Liver (tissue), 9 donors: ENCODE data around the gene E2F2. TPM values are rescaled to one million over a fixed set of nuclear protein-coding genes. Genes with fewer than 3 reads are reported as not detected.

Source experiments
- DNase-seq: peaks from one replicate; pipeline ENCODE4 v3.0.0-alpha.2; 2017; ENCODE audit warnings: low spot score
- H3K27ac ChIP-seq, 2 donors: one replicate each; pipeline ENCODE4 v1.7.0; 2013; ENCODE audit warnings: inconsistent platforms in 2 of 2, low read length in 2 of 2, control low read depth in 1 of 2, low read depth in 1 of 2, mild to moderate bottlenecking in 1 of 2
- H3K27me3 ChIP-seq, 4 donors: one replicate each; pipeline versions ENCODE4 v1.6.1 to v1.7.0; 2013; ENCODE audit warnings: low read length in 3 of 4, inconsistent platforms in 1 of 4, mild to moderate bottlenecking in 1 of 4, moderate library complexity in 1 of 4; ENCODE audit not compliant: control insufficient read depth in 4 of 4, insufficient read depth in 4 of 4
- H3K36me3 ChIP-seq, 4 donors: one replicate each; pipeline versions ENCODE4 v1.6.1 to v1.7.0; 2013; ENCODE audit warnings: low read length in 3 of 4, mild to moderate bottlenecking in 3 of 4, low read depth in 1 of 4, moderate library complexity in 1 of 4; ENCODE audit not compliant: control insufficient read depth in 4 of 4, insufficient read depth in 3 of 4
- H3K4me1 ChIP-seq, 4 donors: one replicate each; pipeline versions ENCODE4 v1.6.1 to v1.7.0; 2013; ENCODE audit warnings: low read length in 3 of 4, mild to moderate bottlenecking in 3 of 4, moderate library complexity in 1 of 4; ENCODE audit not compliant: control insufficient read depth in 4 of 4, insufficient read depth in 4 of 4
- H3K4me3 ChIP-seq, 3 donors: one replicate each; pipeline versions ENCODE4 v1.6.1 to v1.7.0; 2013; ENCODE audit warnings: low read length in 3 of 3, control low read depth in 1 of 3, low read depth in 1 of 3, mild to moderate bottlenecking in 1 of 3
- H3K9ac ChIP-seq, 2 donors: one replicate each; pipeline ENCODE4 v1.7.0; 2013; ENCODE audit warnings: low read length in 2 of 2, mild to moderate bottlenecking in 2 of 2, moderate library complexity in 2 of 2, control low read depth in 1 of 2, low read depth in 1 of 2
- H3K9me3 ChIP-seq, 4 donors: one replicate each; pipeline versions ENCODE4 v1.6.1 to v1.7.0; 2013; ENCODE audit warnings: low read length in 3 of 4; ENCODE audit not compliant: control insufficient read depth in 4 of 4
- ATF3 ChIP-seq: IDR thresholded peaks from 2 replicates; pipeline ENCODE4 v1.6.1; 2016; ENCODE audit warnings: antibody characterized with exemption
- CTCF ChIP-seq: fragments of 150-350 bp; IDR thresholded peaks from 2 replicates; pipeline ENCODE4 v1.5.1; 2017; ENCODE audit warnings: improper control_type of control experiment, low read depth, low read length; ENCODE audit not compliant: missing input control
- FOXA1 ChIP-seq: IDR thresholded peaks from 2 replicates; pipeline ENCODE4 v1.6.1; 2016; ENCODE audit warnings: antibody characterized with exemption
- FOXA2 ChIP-seq: IDR thresholded peaks from 2 replicates; pipeline ENCODE4 v1.6.1; 2016; ENCODE audit warnings: antibody characterized with exemption
- GABPA ChIP-seq, 2 donors: IDR thresholded peaks in 1 of 2; conservative IDR thresholded peaks in 1 of 2; 2 replicates each; pipeline ENCODE4 v1.6.1; 2016; ENCODE audit warnings: antibody characterized with exemption in 2 of 2, mild to moderate bottlenecking in 1 of 2, moderate library complexity in 1 of 2
- HNF4A ChIP-seq, 2 donors: conservative IDR thresholded peaks; 2 replicates each; pipeline ENCODE4 v1.6.1; 2016; ENCODE audit warnings: antibody characterized with exemption in 2 of 2, mild to moderate bottlenecking in 2 of 2
- HNF4G ChIP-seq: IDR thresholded peaks from 2 replicates; pipeline ENCODE4 v1.6.1; 2016; ENCODE audit warnings: antibody characterized with exemption
- JUND ChIP-seq, 2 donors: IDR thresholded peaks; 2 replicates each; pipeline ENCODE4 v1.6.1; 2016; ENCODE audit warnings: antibody characterized with exemption in 2 of 2
- MAX ChIP-seq: IDR thresholded peaks from 2 replicates; pipeline ENCODE4 v1.6.1; 2016; ENCODE audit warnings: antibody characterized with exemption
- NR2F2 ChIP-seq: IDR thresholded peaks from 2 replicates; pipeline ENCODE4 v1.6.1; 2016; ENCODE audit warnings: antibody characterized with exemption
- RAD21 ChIP-seq, 2 donors: IDR thresholded peaks; 2 replicates each; pipeline ENCODE4 v1.6.1; 2016; ENCODE audit warnings: antibody characterized with exemption in 2 of 2, mild to moderate bottlenecking in 2 of 2
- REST ChIP-seq: IDR thresholded peaks from 2 replicates; pipeline ENCODE4 v1.6.1; 2016; ENCODE audit warnings: antibody characterized with exemption, mild to moderate bottlenecking
- RXRA ChIP-seq, 2 donors: IDR thresholded peaks; 2 replicates each; pipeline ENCODE4 v1.6.1; 2017 to 2018; ENCODE audit warnings: antibody characterized with exemption in 2 of 2, mild to moderate bottlenecking in 1 of 2
- SP1 ChIP-seq: IDR thresholded peaks from 2 replicates; pipeline ENCODE4 v1.6.1; 2018; ENCODE audit warnings: antibody characterized with exemption, mild to moderate bottlenecking
- TAF1 ChIP-seq: conservative IDR thresholded peaks from 2 replicates; pipeline ENCODE4 v1.6.1; 2016; ENCODE audit warnings: antibody characterized with exemption, mild to moderate bottlenecking
- YY1 ChIP-seq: IDR thresholded peaks from 2 replicates; pipeline ENCODE4 v1.6.1; 2016; ENCODE audit warnings: antibody characterized with exemption, mild to moderate bottlenecking
- ZBTB33 ChIP-seq: IDR thresholded peaks from 2 replicates; pipeline ENCODE4 v1.6.1; 2016; ENCODE audit warnings: antibody characterized with exemption
- WGBS: extraction: QIAGEN DNeasy Blood & Tissue Kit; methylation state at CpG from one replicate; pipeline ENCODE4 v1.1.7; 2013; 5-methylcytosine and 5-hydroxymethylcytosine counted together
- polyA plus RNA-seq, 2 donors: library from polyadenylated mRNA; stranded (reverse) in 1 of 2; unstranded in 1 of 2; fragments of 200-250 nt in 1 of 2; fragments of >200 nt in 1 of 2; fragmentation: Nextera tagmentation in 1 of 2; extraction: Ambion mirVana in 1 of 2; gene quantifications; one replicate each; pipeline versions ENCODE4 v1.2.1 to v1.2.3, GENCODE V29; 2013 to 2015
- total RNA-seq, 2 donors: library from RNA; depleted of rRNA; stranded (reverse); fragments of >200 nt; gene quantifications; one replicate each; pipeline ENCODE4 v1.2.3, GENCODE V29; 2014
- donor health status: healthy.
- donor health status: healthy.
- donor health status: healthy.
- donor health status: healthy.
- donor health status: healthy.

Gene E2F2
- total and polyA plus RNA-seq, 4 donors: 0.08 to 79.9 (median 0.44) TPM

- H3K27me3 ChIP-seq: no peaks in the 10 kb centered on the region
- no peak for DNase-seq
- H3K4me1 ChIP-seq: peaks cover 0 to 22% (median 8%) of the 10 kb centered on the region in 4 donors
- H3K36me3 ChIP-seq: no peaks in the 10 kb centered on the region
- 76% methylated on average over 21 of the region's 21 CpGs for WGBS
- peak overlapping the region; percentile 71 to 73 for H3K27ac ChIP-seq
- H3K9ac ChIP-seq: no peak overlapping the region
- H3K9me3 ChIP-seq: no peaks in the 10 kb centered on the region
- no peak for TF ChIP-seq ZBTB33
- TF ChIP-seq RAD21 (IDR thresholded peaks at IDR 0.05): no peak
- TF ChIP-seq FOXA1: no peak
- no peak for TF ChIP-seq REST
- TF ChIP-seq TAF1: no peak
- TF ChIP-seq GABPA (IDR thresholded peaks at IDR 0.05 in 1 of 2, conservative IDR thresholded peaks at IDR 0.05 in 1 of 2): no peak
- TF ChIP-seq HNF4A (conservative IDR thresholded peaks at IDR 0.05): no peak
- no peak for TF ChIP-seq RXRA (IDR thresholded peaks at IDR 0.05)
- TF ChIP-seq NR2F2: no peak
- no peak for TF ChIP-seq YY1
- no peak for TF ChIP-seq MAX
- no peak for TF ChIP-seq HNF4G
- no peak for TF ChIP-seq ATF3
- TF ChIP-seq SP1: no peak
- H3K4me3 ChIP-seq: no peak overlapping the region
Observed at GRCh38 chr1:23553231-23554126, 22.4 kb upstream of the E2F2 start.

- no peaks in the 10 kb centered on the region for H3K9me3 ChIP-seq
- DNase-seq: no peak
- no peaks in the 10 kb centered on the region for H3K27me3 ChIP-seq
- no peak overlapping the region for H3K9ac ChIP-seq
- H3K4me3 ChIP-seq: no peak overlapping the region
- H3K36me3 ChIP-seq: no peaks in the 10 kb centered on the region
- H3K27ac ChIP-seq: no peak overlapping the region
- H3K4me1 ChIP-seq: peaks cover 0 to 15% (median 7%) of the 10 kb centered on the region in 4 donors
- 87% methylated on average over 4 of the region's 4 CpGs for WGBS
- no peak for TF ChIP-seq NR2F2
- no peak for TF ChIP-seq TAF1
- TF ChIP-seq JUND (IDR thresholded peaks at IDR 0.05): no peak
- no peak for TF ChIP-seq FOXA2
- no peak for TF ChIP-seq HNF4A (conservative IDR thresholded peaks at IDR 0.05)
- no peak for TF ChIP-seq CTCF
- TF ChIP-seq GABPA (IDR thresholded peaks at IDR 0.05 in 1 of 2, conservative IDR thresholded peaks at IDR 0.05 in 1 of 2): no peak
- no peak for TF ChIP-seq SP1
- TF ChIP-seq ZBTB33: no peak
- no peak for TF ChIP-seq RAD21 (IDR thresholded peaks at IDR 0.05)
- no peak for TF ChIP-seq FOXA1
- no peak for TF ChIP-seq YY1
Observed at GRCh38 chr1:23551849-23552248, 20.8 kb upstream of the E2F2 start.
